ENCODE measurements around the gene SLC2A6. TPM values are rescaled to one million over a fixed set of nuclear protein-coding genes. Genes with fewer than 3 reads are reported as not detected.
A peak's percentile ranks its signal among the peaks of the same experiment; 100 is the strongest.

The SLC2A6 gene
- total and polyA plus RNA-seq, 2 donors from 2014 or later, result 2.5 to 5.8 TPM

GRCh38 chr9:133426011-133426410, 52.9 kb downstream of the SLC2A6 start:
- Histone ChIP-seq H3K36me3 (ENCODE audit: control insufficient read depth in 2 of 3, insufficient read depth in 3 of 3, low read length in 3 of 3) (no peaks in the 10 kb centered on the region), H3K4me1 (ENCODE audit: control insufficient read depth in 2 of 3, insufficient read depth in 2 of 3, low read depth in 1 of 3, low read length in 3 of 3) (no peaks in the 10 kb centered on the region), H3K9me3 (ENCODE audit: control insufficient read depth in 2 of 3, insufficient read depth in 1 of 3, low read length in 3 of 3) (no peaks in the 10 kb centered on the region), H3K27me3 (ENCODE audit: control insufficient read depth, insufficient read depth, low read length) (no peaks in the 10 kb centered on the region), H3K4me3 (ENCODE audit: low read length in 3 of 3) (no peak overlapping the region), H3K27ac (ENCODE audit: low read depth in 2 of 2, low read length in 2 of 2) (no peak overlapping the region), H3K9ac (ENCODE audit: low read length in 3 of 3) (no peak overlapping the region)
- intact Hi-C loops (cut with DNase I), result no loop called here
- TF ChIP-seq CTCF (IDR thresholded peaks at IDR 0.05; ENCODE audit: borderline replicate concordance, extremely low read depth, insufficient read depth), result no peak
- FAIRE-seq (no peak), DNase-seq (no peak)

- no peak for TF ChIP-seq CTCF (IDR thresholded peaks at IDR 0.05; ENCODE audit: borderline replicate concordance, extremely low read depth, insufficient read depth)
- Histone ChIP-seq H3K27me3 (ENCODE audit: control insufficient read depth, insufficient read depth, low read length) (no peaks in the 10 kb centered on the region), H3K9me3 (ENCODE audit: control insufficient read depth in 2 of 3, insufficient read depth in 1 of 3, low read length in 3 of 3) (no peaks in the 10 kb centered on the region), H3K9ac (ENCODE audit: low read length in 3 of 3) (no peak overlapping the region), H3K4me3 (ENCODE audit: low read length in 3 of 3) (no peak overlapping the region), H3K36me3 (ENCODE audit: control insufficient read depth in 2 of 3, insufficient read depth in 3 of 3, low read length in 3 of 3) (no peaks in the 10 kb centered on the region), H3K27ac (ENCODE audit: low read depth in 2 of 2, low read length in 2 of 2) (no peak overlapping the region), H3K4me1 (ENCODE audit: control insufficient read depth in 2 of 3, insufficient read depth in 2 of 3, low read depth in 1 of 3, low read length in 3 of 3) (no peaks in the 10 kb centered on the region)
- FAIRE-seq, result no peak
- peak in 2 of 5 donors; percentile 25 to 36 for DNase-seq
- intact Hi-C loops (cut with DNase I), result no loop called here
These were observed 53.8 kb downstream of the SLC2A6 start for GRCh38 chr9:133425049-133425632.

GRCh38 chr9:133424187-133424586, 54.7 kb downstream of the SLC2A6 start:
- no peaks in the 10 kb centered on the region for H3K9me3 ChIP-seq (ENCODE audit: control insufficient read depth in 2 of 3, insufficient read depth in 1 of 3, low read length in 3 of 3)
- TF ChIP-seq CTCF (IDR thresholded peaks at IDR 0.05; ENCODE audit: borderline replicate concordance, extremely low read depth, insufficient read depth), result no peak
- no peak for FAIRE-seq
- H3K27me3 ChIP-seq (ENCODE audit: control insufficient read depth, insufficient read depth, low read length), result no peaks in the 10 kb centered on the region
- H3K36me3 ChIP-seq (ENCODE audit: control insufficient read depth in 2 of 3, insufficient read depth in 3 of 3, low read length in 3 of 3), result no peaks in the 10 kb centered on the region
- intact Hi-C loops (cut with DNase I), result no loop called here
- H3K9ac ChIP-seq (ENCODE audit: low read length in 3 of 3), result no peak overlapping the region
- H3K4me1 ChIP-seq (ENCODE audit: control insufficient read depth in 2 of 3, insufficient read depth in 2 of 3, low read depth in 1 of 3, low read length in 3 of 3), result no peaks in the 10 kb centered on the region
- no peak overlapping the region for H3K27ac ChIP-seq (ENCODE audit: low read depth in 2 of 2, low read length in 2 of 2)
- H3K4me3 ChIP-seq (ENCODE audit: low read length in 3 of 3), result no peak overlapping the region
- DNase-seq, result no peak

GRCh38 chr9:133423216-133423615, 55.7 kb downstream of the SLC2A6 start:
- H3K27me3 ChIP-seq (ENCODE audit: control insufficient read depth, insufficient read depth, low read length), result no peaks in the 10 kb centered on the region
- no peak overlapping the region for H3K27ac ChIP-seq (ENCODE audit: low read depth in 2 of 2, low read length in 2 of 2)
- no peak overlapping the region for H3K4me3 ChIP-seq (ENCODE audit: low read length in 3 of 3)
- H3K4me1 ChIP-seq (ENCODE audit: control insufficient read depth in 2 of 3, insufficient read depth in 2 of 3, low read depth in 1 of 3, low read length in 3 of 3), result no peaks in the 10 kb centered on the region
- no peaks in the 10 kb centered on the region for H3K36me3 ChIP-seq (ENCODE audit: control insufficient read depth in 2 of 3, insufficient read depth in 3 of 3, low read length in 3 of 3)
- DNase-seq, result no peak
- no peak for TF ChIP-seq CTCF (IDR thresholded peaks at IDR 0.05; ENCODE audit: borderline replicate concordance, extremely low read depth, insufficient read depth)
- no peak overlapping the region for H3K9ac ChIP-seq (ENCODE audit: low read length in 3 of 3)
- H3K9me3 ChIP-seq (ENCODE audit: control insufficient read depth in 2 of 3, insufficient read depth in 1 of 3, low read length in 3 of 3), result no peaks in the 10 kb centered on the region
- intact Hi-C loops (cut with DNase I), result no loop called here
- no peak for FAIRE-seq

Measured in kidney (tissue), 14 donors.